ENCODE results near the gene EPO.

Gene EPO

GRCh38 chr7:100720279-100720670, at the start of gene EPO:
Gene EPO (plus strand): TSS chr7:100720468. CDS start chr7:100720981, 513 bp downstream.
- no peak for DNase-seq

- DNase-seq: no peak
Observed at GRCh38 chr7:100671353-100672327, 48.6 kb upstream of the EPO start.

GRCh38 chr7:100673302-100673941, 46.8 kb upstream of the EPO start, which contains the start of gene GNB2:
Gene GNB2 (plus strand): TSS chr7:100673740. CDS start chr7:100676266, 2,526 bp downstream.
- peak; percentile 99 for DNase-seq

- peak; percentile 23 for DNase-seq
Observed at GRCh38 chr7:100673942-100674410, 46.3 kb upstream of the EPO start.

GRCh38 chr7:100674411-100675104, 45.7 kb upstream of the EPO start:
- DNase-seq: no peak

GRCh38 chr7:100675105-100675451, 45.2 kb upstream of the EPO start:
- peak; percentile 28 for DNase-seq

- peak; percentile 73 for DNase-seq
Observed at GRCh38 chr7:100675581-100676350, 44.5 kb upstream of the EPO start.

GRCh38 chr7:100676501-100677306, 43.6 kb upstream of the EPO start:
- DNase-seq: no peak

- DNase-seq: no peak
Observed at GRCh38 chr7:100677308-100678267, 42.7 kb upstream of the EPO start.

- DNase-seq: no peak
Observed at GRCh38 chr7:100678291-100678984, 41.8 kb upstream of the EPO start.

GRCh38 chr7:100679129-100679926, 40.9 kb upstream of the EPO start:
- no peak for DNase-seq

GRCh38 chr7:100679927-100680575, 40.2 kb upstream of the EPO start:
- DNase-seq: no peak

GRCh38 chr7:100680576-100681271, 39.5 kb upstream of the EPO start:
- DNase-seq: no peak

- DNase-seq: no peak
Observed at GRCh38 chr7:100681491-100682227, 38.6 kb upstream of the EPO start.

GRCh38 chr7:100682228-100682741, 38.0 kb upstream of the EPO start:
- DNase-seq: peak; percentile 32

- no peak for DNase-seq
Observed at GRCh38 chr7:100682991-100683658, 37.1 kb upstream of the EPO start.
